HG02884 (cell line): ENCODE measurements around the gene GUCY2C.
"Not testable (repeated sequence)": the region's sequence is repeated elsewhere in the genome, so short reads cannot be mapped to it uniquely, and the experiment has no call there.

Source experiments
- ATAC-seq: cut with Tn5 transposase; IDR thresholded peaks from one replicate; pipeline ENCODE4 v1.9.1; 2021; ENCODE audit warnings: mild to moderate bottlenecking, moderate library complexity; ENCODE audit not compliant: unreplicated experiment

Gene GUCY2C

GRCh38 chr12:14696265-14696741 lies at the start of gene GUCY2C:
TSS of gene GUCY2C (minus strand) at chr12:14696599. CDS start at chr12:14696448, 151 bp downstream.
- no peak for ATAC-seq

- ATAC-seq: no peak
Measured at GRCh38 chr12:14743061-14743460, 46.7 kb upstream of the GUCY2C start.

GRCh38 chr12:14741942-14742341 lies 45.5 kb upstream of the GUCY2C start:
- ATAC-seq: no peak

- ATAC-seq: no peak
Measured at GRCh38 chr12:14741153-14741552, 44.8 kb upstream of the GUCY2C start.

- ATAC-seq: not testable (repeated sequence)
Measured at GRCh38 chr12:14736441-14736840, 40.0 kb upstream of the GUCY2C start.

- no peak for ATAC-seq
Measured at GRCh38 chr12:14731821-14732220, 35.4 kb upstream of the GUCY2C start.

DNA sequence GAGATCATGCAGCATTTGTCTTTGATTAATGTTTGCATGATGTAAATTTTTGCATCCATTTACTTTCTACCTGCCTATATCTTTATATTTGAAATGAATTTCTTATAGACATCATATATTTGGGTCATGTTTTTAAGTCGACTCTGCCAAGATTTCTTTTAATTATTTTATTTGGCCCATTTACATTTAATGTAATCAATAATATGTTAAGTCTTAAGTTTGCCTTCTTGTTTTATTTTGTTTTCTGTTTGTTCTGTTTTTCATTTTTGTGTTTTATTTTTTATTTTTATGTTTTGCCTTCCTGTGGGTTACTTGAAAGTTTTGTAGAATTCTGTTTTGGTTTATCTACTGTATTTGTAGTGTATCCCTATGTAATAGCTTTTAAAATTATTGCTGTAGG lies 33.2 kb upstream of the GUCY2C start:
- ATAC-seq: no peak

DNA sequence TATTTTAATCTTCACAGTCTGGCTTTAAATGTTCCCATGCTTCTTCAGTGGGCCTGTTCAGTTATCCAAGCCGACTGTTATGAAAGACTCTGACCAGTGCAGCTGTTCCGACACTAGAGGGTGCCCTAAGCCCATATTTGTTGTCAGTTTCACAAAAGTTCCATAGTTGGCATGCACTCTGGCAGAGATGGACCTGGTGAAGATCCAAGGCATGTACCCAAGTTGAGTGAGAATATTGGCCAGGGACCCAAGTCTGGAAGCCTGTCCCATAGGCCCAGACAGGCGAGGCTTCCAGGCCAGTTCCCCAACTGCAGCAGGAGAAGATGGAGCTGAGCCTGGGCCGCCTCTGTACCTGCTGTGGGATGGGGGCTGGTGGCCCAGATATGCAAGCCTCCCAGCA lies 27.4 kb upstream of the GUCY2C start:
- ATAC-seq: no peak

DNA sequence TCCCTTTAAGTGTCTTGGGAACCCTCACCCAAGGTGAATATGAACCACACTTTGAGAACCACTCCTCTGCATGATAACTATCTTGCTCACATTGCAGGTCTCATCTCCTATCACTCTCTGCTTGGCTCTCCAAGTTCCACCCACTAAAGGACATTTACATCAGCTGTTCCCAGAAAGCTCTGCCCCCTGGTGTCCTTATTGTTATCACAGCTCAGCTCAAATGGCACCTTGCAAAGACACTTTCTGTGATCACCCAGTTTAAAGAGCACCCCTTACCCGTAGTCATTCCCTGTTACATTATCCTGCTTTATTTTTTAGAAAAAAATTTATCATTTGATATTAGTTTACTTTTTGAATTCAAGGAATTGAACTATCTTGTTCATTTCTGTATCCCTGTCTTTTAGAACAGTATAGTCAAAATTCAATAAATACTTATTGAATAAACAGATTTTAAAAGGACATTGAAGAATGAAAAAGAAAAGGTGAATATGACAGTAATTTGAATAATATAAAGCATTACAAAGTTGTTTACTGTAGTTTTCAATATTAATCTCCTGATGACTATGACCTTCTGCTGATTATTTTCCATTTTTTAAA lies 20.5 kb upstream of the GUCY2C start:
- peak; percentile 80 for ATAC-seq

DNA sequence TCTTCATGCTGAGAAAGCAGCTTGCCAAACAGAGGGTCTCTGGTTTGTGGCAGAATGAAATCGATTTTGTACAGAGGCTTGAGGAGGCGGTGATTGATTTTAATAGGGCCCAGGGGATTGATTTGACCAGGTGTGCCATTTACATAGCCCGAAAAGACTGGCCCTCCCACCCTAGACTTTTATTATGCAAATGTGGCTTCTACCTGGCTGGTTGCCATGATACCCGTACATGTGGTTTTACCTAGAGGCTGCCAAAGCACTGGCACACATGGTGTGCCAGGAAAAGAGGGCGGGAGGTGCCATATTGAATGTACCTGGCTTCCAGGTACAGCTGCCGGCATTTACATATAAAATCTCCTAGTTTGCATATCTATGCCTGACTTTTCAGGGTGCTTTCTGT lies 18.0 kb upstream of the GUCY2C start:
- no peak for ATAC-seq

GRCh38 chr12:14710632-14711320 lies 14.4 kb upstream of the GUCY2C start:
- ATAC-seq: no peak

DNA sequence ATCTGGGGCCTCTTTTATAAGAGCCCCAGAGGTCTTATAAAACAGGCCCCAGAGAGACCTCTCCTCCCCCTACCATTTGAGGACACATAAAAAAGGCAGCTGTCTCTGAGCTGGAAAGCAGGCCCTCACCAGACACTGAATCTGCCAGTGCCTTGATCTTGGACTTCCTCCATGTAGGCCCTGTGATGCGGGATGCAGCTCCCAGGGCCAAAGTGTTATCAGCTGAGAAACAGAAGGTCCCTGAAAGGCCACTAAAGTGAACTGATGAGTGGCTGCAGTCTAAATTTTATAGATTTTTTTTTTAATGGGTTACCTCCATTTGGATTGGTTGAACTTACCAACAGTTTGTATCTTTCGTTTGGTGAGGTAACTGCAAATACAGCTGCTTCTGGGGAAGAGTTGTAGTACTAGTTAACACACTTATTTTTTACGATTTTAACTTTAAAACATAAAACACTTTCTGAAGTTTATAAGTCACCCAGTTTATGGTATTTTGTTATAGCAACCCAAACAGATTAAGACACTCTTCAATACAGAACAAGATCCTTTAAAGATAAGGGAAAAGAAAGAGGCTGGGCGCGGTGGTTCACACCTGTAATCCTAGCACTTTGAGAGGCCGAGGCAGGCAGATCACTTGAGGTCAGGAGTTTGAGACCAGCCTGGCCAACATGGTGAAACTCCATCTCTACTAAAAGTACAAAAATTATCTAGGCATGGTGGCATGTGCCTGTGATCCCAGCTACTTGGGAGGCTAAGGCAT lies 5.6 kb upstream of the GUCY2C start:
- no peak for ATAC-seq

GRCh38 chr12:14700935-14701334 lies 4.5 kb upstream of the GUCY2C start:
- ATAC-seq: no peak

DNA sequence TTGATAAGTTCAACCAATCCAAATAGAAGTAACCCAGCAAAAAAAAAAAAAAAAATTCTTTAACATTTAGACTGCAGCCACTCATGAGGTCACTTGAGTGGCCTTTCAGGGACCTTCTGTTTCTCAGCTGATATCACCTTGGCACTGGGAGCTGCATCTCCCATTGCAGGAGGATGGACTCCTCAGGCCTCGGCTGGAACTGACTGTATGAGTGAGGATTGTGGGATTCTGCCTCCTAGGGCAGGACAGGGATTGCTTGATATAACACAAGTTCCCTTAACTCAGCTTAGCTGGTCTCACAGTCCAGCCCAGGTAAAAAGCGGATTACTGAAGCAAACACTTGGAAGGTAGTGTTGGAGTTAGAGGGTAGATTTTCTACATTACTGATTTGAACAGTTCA lies 3.5 kb upstream of the GUCY2C start:
- ATAC-seq: no peak

DNA sequence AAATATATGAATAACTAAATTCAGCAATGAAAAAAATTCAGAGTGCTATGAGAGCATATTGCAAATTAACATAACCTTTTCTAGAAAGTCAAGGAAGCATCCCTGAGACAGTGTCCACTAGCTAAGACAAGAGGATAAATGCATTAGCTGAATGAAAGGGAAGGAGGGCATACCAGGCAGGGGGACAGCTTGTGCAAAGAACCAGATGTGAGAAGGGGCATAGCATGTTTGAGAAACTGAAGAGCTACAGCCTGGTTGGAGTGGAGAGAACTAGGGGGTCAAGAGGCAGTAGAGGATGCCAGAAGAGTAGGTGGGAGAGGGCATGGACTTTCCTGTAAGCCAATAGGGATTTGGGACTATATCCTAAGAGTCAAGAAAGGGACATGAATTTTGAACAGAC lies 2.2 kb upstream of the GUCY2C start:
- ATAC-seq: no peak

DNA sequence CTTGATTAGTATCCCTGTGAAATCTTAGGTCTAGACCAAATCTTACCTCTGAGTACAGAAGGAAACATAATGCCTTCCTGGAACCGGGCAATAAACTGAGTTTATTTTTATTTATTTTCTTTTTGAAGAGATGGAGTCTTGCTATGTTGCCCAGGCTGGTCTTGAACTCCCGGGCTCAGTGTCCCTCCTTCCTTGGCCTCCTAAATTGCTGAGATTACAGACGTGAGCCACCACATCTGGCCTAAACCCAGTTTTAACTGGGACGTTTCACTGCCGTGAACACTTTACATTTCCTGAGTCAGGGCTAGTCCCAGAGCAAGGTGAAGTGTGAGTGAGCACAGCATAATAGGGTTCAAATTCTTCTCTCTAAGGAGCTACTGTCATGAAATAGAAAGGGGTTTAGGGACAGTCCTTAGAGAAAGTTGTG lies 671 bp downstream of the GUCY2C start:
- no peak for ATAC-seq

- ATAC-seq: no peak
Measured at GRCh38 chr12:14694970-14695369, 1.4 kb downstream of the GUCY2C start.

- ATAC-seq: no peak
Measured at GRCh38 chr12:14694145-14694714, 2.2 kb downstream of the GUCY2C start.

- ATAC-seq: no peak
Measured at GRCh38 chr12:14693116-14693515, 3.3 kb downstream of the GUCY2C start.

DNA sequence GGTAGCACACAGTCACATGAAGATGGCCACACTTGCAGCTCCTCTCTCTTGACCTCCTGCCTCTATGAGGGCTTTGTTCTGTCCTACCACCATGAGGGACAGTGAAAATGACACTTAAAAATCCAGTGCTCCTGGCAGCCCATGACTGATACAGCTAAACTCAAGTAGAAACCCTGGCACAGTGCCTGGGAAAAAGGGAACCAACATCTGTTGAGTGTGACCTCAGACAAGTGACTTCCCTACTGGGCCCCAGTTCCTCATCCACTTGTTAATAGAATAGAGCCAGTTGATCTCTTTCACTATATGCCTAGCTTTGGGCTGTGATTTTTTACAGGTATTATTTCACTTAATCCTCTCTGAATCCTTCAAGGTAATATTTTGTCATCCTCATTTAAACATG lies 4.8 kb downstream of the GUCY2C start:
- no peak for ATAC-seq

GRCh38 chr12:14689996-14690395 lies 6.4 kb downstream of the GUCY2C start:
- ATAC-seq: no peak

- ATAC-seq: no peak
Measured at GRCh38 chr12:14689144-14689543, 7.3 kb downstream of the GUCY2C start.
